HG02840 (cell line): Measurements from ENCODE around the gene RBM7.

Experiments used
- ATAC-seq: cut with Tn5 transposase; IDR thresholded peaks from one replicate; pipeline ENCODE4 v1.9.1; 2021; ENCODE audit warnings: mild to moderate bottlenecking, moderate library complexity, moderate number of reproducible peaks; ENCODE audit not compliant: unreplicated experiment, low FRiP score

Gene RBM7

GRCh38 chr11:114442536-114442935 lies 42.1 kb downstream of the RBM7 start:
- ATAC-seq: no peak

- ATAC-seq: no peak
Observed at GRCh38 chr11:114447444-114447843, 47.0 kb downstream of the RBM7 start.

GRCh38 chr11:114447892-114448291 lies 47.4 kb downstream of the RBM7 start:
- ATAC-seq: no peak

GRCh38 chr11:114448749-114449482 lies 48.5 kb downstream of the RBM7 start:
- no peak for ATAC-seq

GRCh38 chr11:114449845-114450244 lies 49.4 kb downstream of the RBM7 start:
- no peak for ATAC-seq

GRCh38 chr11:114452399-114452798 lies 51.9 kb downstream of the RBM7 start:
- ATAC-seq: no peak
